Neural progenitor cell (in vitro differentiated cells): ENCODE results near the gene HIF1AN. TPM values are rescaled to one million over a fixed set of nuclear protein-coding genes. Genes with fewer than 3 reads are reported as not detected.

Experiments
- DNase-seq: peaks from one replicate; pipeline ENCODE4 v3.0.0-alpha.2; 2016; ENCODE audit warnings: low spot score
- H2AFZ ChIP-seq: fragments of 200-600 bp; sonication (generic); replicated peaks from 2 replicates; pipeline ENCODE4 v1.6.1; 2016; ENCODE audit warnings: antibody characterized with exemption
- H3F3A ChIP-seq: fragments of 200-600 bp; sonication (generic); 2 replicates; pipeline ENCODE4 v1.6.1; 2016; ENCODE audit warnings: antibody characterized with exemption, low read depth
- H3K27ac ChIP-seq: fragments of 200-600 bp; sonication (generic); 2 replicates; pipeline ENCODE4 v1.5.1; 2016; ENCODE audit warnings: mild to moderate bottlenecking
- H3K27me3 ChIP-seq: fragments of 200-600 bp; sonication (generic); 2 replicates; pipeline ENCODE4 v1.6.1; 2016; ENCODE audit warnings: mild to moderate bottlenecking, moderate library complexity
- H3K36me3 ChIP-seq: fragments of 200-600 bp; sonication (generic); 2 replicates; pipeline ENCODE4 v1.5.1; 2016
- H3K4me1 ChIP-seq: fragments of 200-600 bp; sonication (generic); 2 replicates; pipeline ENCODE4 v1.6.1; 2016; ENCODE audit warnings: mixed run types
- H3K4me2 ChIP-seq: fragments of 200-600 bp; sonication (generic); 2 replicates; pipeline ENCODE4 v1.6.1; 2016
- H3K4me3 ChIP-seq: fragments of 200-600 bp; sonication (generic); 2 replicates; pipeline ENCODE4 v1.5.1; 2016
- H3K79me2 ChIP-seq: fragments of 200-600 bp; sonication (generic); 2 replicates; pipeline ENCODE4 v1.6.1; 2016; ENCODE audit warnings: low read depth
- H3K9ac ChIP-seq: fragments of 200-600 bp; sonication (generic); 2 replicates; pipeline ENCODE4 v1.6.1; 2016
- H3K9me3 ChIP-seq: fragments of 200-600 bp; sonication (generic); 2 replicates; pipeline ENCODE4 v1.5.1; 2016; ENCODE audit warnings: low read depth
- H4K20me1 ChIP-seq: fragments of 200-600 bp; sonication (generic); 2 replicates; pipeline ENCODE4 v1.6.1; 2016; ENCODE audit warnings: low read depth
- H3K27ac Mint-ChIP-seq: 3 replicates; pipeline ENCODE4 v1.8.0; 2021; ENCODE audit warnings: mixed read lengths
- H3K27me3 Mint-ChIP-seq: 2 replicates; pipeline ENCODE4 v1.8.0; 2022; ENCODE audit warnings: low read depth, mild to moderate bottlenecking, inconsistent platforms, moderate library complexity, mixed read lengths; ENCODE audit not compliant: insufficient read depth
- H3K36me3 Mint-ChIP-seq: 3 replicates; pipeline ENCODE4 v1.8.0; 2021; ENCODE audit warnings: mixed read lengths
- H3K4me1 Mint-ChIP-seq: 3 replicates; pipeline ENCODE4 v1.8.0; 2021; ENCODE audit warnings: mixed read lengths
- H3K4me3 Mint-ChIP-seq: 3 replicates; pipeline ENCODE4 v1.8.0; 2021; ENCODE audit warnings: mild to moderate bottlenecking, moderate library complexity, mixed read lengths
- H3K9me3 Mint-ChIP-seq: 3 replicates; pipeline ENCODE4 v1.8.0; 2020; ENCODE audit warnings: mixed read lengths
- CTCF ChIP-seq: fragments of 200-600 bp; sonication (generic); IDR thresholded peaks from 2 replicates; pipeline ENCODE4 v1.5.1; 2017; ENCODE audit warnings: antibody characterized with exemption, mild to moderate bottlenecking
- EZH2 ChIP-seq: fragments of 200-600 bp; sonication (generic); IDR thresholded peaks from 2 replicates; pipeline ENCODE4 v1.6.1; 2017; ENCODE audit warnings: antibody characterized with exemption, mild to moderate bottlenecking, moderate library complexity
- EZH2phosphoT487 ChIP-seq: fragments of 200-600 bp; sonication (generic); IDR thresholded peaks from 2 replicates; pipeline ENCODE4 v1.6.1; 2017; ENCODE audit warnings: antibody characterized with exemption
- total RNA-seq: library from RNA; depleted of rRNA; stranded (reverse); fragments of >200 nt; gene quantifications from 2 replicates; pipeline ENCODE4 v1.2.3, GENCODE V29; 2015; ENCODE audit warnings: low replicate concordance

The HIF1AN gene
- total RNA-seq, 1 donor from 2014 or later = 26.4 TPM

DNA sequence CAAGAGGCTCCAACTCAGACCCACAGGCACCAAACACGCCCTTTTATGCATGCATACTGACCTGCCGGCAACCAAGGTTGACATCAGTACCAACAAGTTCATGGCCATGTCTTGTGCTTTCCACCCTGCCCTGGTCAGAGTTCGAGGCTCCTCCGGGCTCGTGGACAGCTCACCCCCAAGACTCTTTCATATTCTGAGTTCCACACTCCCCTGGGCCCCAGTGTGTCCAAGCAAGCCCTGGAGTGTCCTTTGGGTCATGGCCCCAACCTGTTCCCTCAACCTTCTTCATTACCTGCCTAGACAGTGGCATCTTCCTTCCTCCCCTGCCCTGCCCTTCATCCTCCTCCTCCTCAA, 40.5 kb downstream of the HIF1AN start:
- Histone ChIP-seq H3K4me1 (no peaks in the 10 kb centered on the region), H3K9ac (no peak overlapping the region), H3K79me2 (no peaks in the 10 kb centered on the region), H3F3A (no peaks in the 10 kb centered on the region), H3K36me3 (no peaks in the 10 kb centered on the region), H3K27ac (no peak overlapping the region), H2AFZ (no peak overlapping the region), H3K9me3 (no peaks in the 10 kb centered on the region), H3K27me3 (peaks cover 98% of the 10 kb centered on the region), H4K20me1 (no peaks in the 10 kb centered on the region), H3K4me2 (no peak overlapping the region), H3K4me3 (no peak overlapping the region)
- DNase-seq = no peak
- TF ChIP-seq EZH2 (no peak), CTCF (no peak), EZH2phosphoT487 (no peak)
- H3K9me3 Mint-ChIP-seq = no peaks in the 10 kb centered on the region
- H3K4me1 Mint-ChIP-seq = no peaks in the 10 kb centered on the region
- no peak overlapping the region for H3K27ac Mint-ChIP-seq
- H3K27me3 Mint-ChIP-seq = peaks cover 12% of the 10 kb centered on the region
- H3K36me3 Mint-ChIP-seq = no peaks in the 10 kb centered on the region
- no peak overlapping the region for H3K4me3 Mint-ChIP-seq

GRCh38 chr10:100579261-100580090, 43.7 kb downstream of the HIF1AN start:
- Mint-ChIP-seq H3K27ac (no peak overlapping the region), H3K4me1 (no peaks in the 10 kb centered on the region), H3K9me3 (no peaks in the 10 kb centered on the region), H3K4me3 (no peak overlapping the region), H3K27me3 (peaks cover 15% of the 10 kb centered on the region), H3K36me3 (no peaks in the 10 kb centered on the region)
- Histone ChIP-seq H3K79me2 (no peaks in the 10 kb centered on the region), H3K4me2 (no peak overlapping the region), H3K27ac (no peak overlapping the region), H3K9ac (no peak overlapping the region), H3K4me3 (no peak overlapping the region), H2AFZ (no peak overlapping the region), H3K4me1 (no peaks in the 10 kb centered on the region), H3K36me3 (no peaks in the 10 kb centered on the region), H3K27me3 (peaks cover 93% of the 10 kb centered on the region), H3K9me3 (no peaks in the 10 kb centered on the region), H4K20me1 (no peaks in the 10 kb centered on the region), H3F3A (no peaks in the 10 kb centered on the region)
- DNase-seq = no peak
- TF ChIP-seq EZH2 = no peak
- no peak for TF ChIP-seq EZH2phosphoT487
- TF ChIP-seq CTCF = no peak

DNA sequence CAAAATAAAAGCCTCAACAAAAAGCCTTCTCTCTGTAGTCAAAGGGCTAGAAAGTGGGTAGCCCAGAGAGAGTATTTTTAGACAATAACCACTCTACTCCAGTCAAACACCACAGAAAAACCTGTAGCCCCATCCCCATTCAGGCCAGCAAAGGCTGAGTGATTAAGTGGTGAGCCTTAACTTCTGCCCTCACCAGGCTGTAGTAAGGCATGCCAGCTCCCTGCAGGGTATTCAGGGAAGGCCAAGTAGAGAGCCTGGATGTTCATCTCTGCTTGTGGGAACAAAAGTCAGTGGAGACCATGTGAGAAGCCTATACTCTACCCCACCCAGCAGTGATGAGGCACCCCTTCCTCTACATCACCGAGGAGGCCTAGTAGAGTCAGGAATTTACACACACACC, 51.2 kb downstream of the HIF1AN start:
- Mint-ChIP-seq H3K36me3 (no peaks in the 10 kb centered on the region), H3K27ac (no peak overlapping the region), H3K9me3 (no peaks in the 10 kb centered on the region), H3K4me3 (no peak overlapping the region), H3K4me1 (peaks cover 4% of the 10 kb centered on the region), H3K27me3 (peaks cover 13% of the 10 kb centered on the region)
- Histone ChIP-seq H3K4me2 (no peak overlapping the region), H3K4me3 (no peak overlapping the region), H3K27me3 (peaks cover 94% of the 10 kb centered on the region), H3F3A (no peaks in the 10 kb centered on the region), H4K20me1 (no peaks in the 10 kb centered on the region), H3K4me1 (no peaks in the 10 kb centered on the region), H2AFZ (no peak overlapping the region), H3K27ac (no peak overlapping the region), H3K36me3 (no peaks in the 10 kb centered on the region), H3K9ac (no peak overlapping the region), H3K9me3 (no peaks in the 10 kb centered on the region), H3K79me2 (no peaks in the 10 kb centered on the region)
- no peak for DNase-seq
- no peak for TF ChIP-seq EZH2phosphoT487
- TF ChIP-seq EZH2 = no peak
- no peak for TF ChIP-seq CTCF
